ENCODE results near the gene PROM1. TPM values are rescaled to one million over a fixed set of nuclear protein-coding genes. Genes with fewer than 3 reads are reported as not detected.

Gene PROM1
- total and polyA plus RNA-seq, 2 of the 4 experiments (the other 2 are of a cell fraction): not detected

DNA sequence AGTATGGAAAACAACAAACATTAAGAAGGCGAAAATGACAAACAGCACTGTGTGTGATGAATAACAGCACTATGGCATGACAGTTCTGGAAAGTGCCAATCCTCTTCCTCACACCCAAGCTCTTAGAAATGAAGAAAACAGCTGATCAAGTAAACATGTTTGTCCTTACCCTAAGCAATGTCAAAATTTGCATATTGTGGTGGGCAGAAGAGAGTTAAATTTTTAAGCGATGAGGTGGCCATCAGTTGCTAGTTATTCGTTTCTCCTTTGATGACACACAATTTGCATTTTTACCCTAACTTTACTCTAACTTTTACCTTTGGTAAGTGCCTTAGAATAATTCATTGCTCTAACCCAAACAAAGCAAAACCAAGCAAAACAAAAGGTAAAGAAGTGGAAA lies 8.8 kb downstream of the PROM1 start:
- Histone ChIP-seq H3K27me3 (ENCODE audit: control insufficient read depth, insufficient read depth, low read length) (peaks cover 43% of the 10 kb centered on the region), H3K9ac (ENCODE audit: low read depth, low read length) (no peak overlapping the region), H4K8ac (ENCODE audit: low read depth in 2 of 2, low read length in 2 of 2) (no peak overlapping the region), H3K9me1 (ENCODE audit: insufficient read depth, low read length) (no peaks in the 10 kb centered on the region), H3K4ac (ENCODE audit: low read depth, low read length) (no peak overlapping the region), H2BK20ac (ENCODE audit: low read depth, low read length) (no peak overlapping the region), H2BK120ac (ENCODE audit: low read depth, low read length) (no peak overlapping the region), H3K4me1 (ENCODE audit: control insufficient read depth, insufficient read depth, low read length) (no peaks in the 10 kb centered on the region), H4K20me1 (ENCODE audit: insufficient read depth, low read length) (no peaks in the 10 kb centered on the region), H2BK15ac (ENCODE audit: low read depth, low read length) (no peak overlapping the region), H2AFZ (replicated peaks; ENCODE audit: low read length, poor library complexity) (no peak overlapping the region), H3K56ac (ENCODE audit: extremely low read depth, insufficient read depth, low read length) (no peak overlapping the region), H2BK5ac (ENCODE audit: low read depth, low read length, poor library complexity, severe bottlenecking) (no peak overlapping the region), H3K27ac (ENCODE audit: insufficient read depth, low read length) (no peak overlapping the region), H3K23ac (ENCODE audit: low read depth, low read length) (no peak overlapping the region), H3K36me3 (ENCODE audit: control insufficient read depth, insufficient read depth, low read length) (no peaks in the 10 kb centered on the region), H2AK9ac (replicated peaks; ENCODE audit: low read depth, low read length, poor library complexity) (no peak overlapping the region), H3K18ac (ENCODE audit: low read depth, low read length) (no peak overlapping the region), H4K5ac (ENCODE audit: low read depth, low read length) (no peak overlapping the region), H3K4me3 (ENCODE audit: insufficient read depth, low read depth, low read length) (no peak overlapping the region), H3K9me3 (ENCODE audit: control insufficient read depth, insufficient read depth, low read length) (no peaks in the 10 kb centered on the region), H3K4me2 (ENCODE audit: low read depth, low read length) (no peak overlapping the region), H4K91ac (ENCODE audit: insufficient read depth, low read depth, low read length) (no peak overlapping the region), H3K79me1 (ENCODE audit: low read depth in 1 of 2, low read length in 2 of 2) (no peaks in the 10 kb centered on the region), H2AK5ac (ENCODE audit: low read depth, low read length) (no peak overlapping the region), H3K14ac (replicated peaks; ENCODE audit: low read depth, low read length) (no peak overlapping the region)
- CTCF ChIA-PET: no interaction called here
- intact Hi-C loops (cut with micrococcal nuclease) (no loop called here), in situ Hi-C loops (cut with MboI; ENCODE audit: low sequenced_read_pairs) (no loop called here), dilution Hi-C loops (cut with HindIII; ENCODE audit: low sequenced_read_pairs, unreplicated experiment) (no loop called here)
- no TSS peak for BruUV-seq (replicated peaks)
- TF ChIP-seq RCOR1 (IDR thresholded peaks at IDR 0.05; ENCODE audit: insufficient replicate concordance, low read length) (no peak), SMC3 (IDR thresholded peaks at IDR 0.05; ENCODE audit: low read depth, low read length) (no peak), BHLHE40 (IDR thresholded peaks at IDR 0.05; ENCODE audit: low read depth, low read length) (no peak), MAFK (IDR thresholded peaks at IDR 0.05; ENCODE audit: low read depth, low read length) (no peak), FOS (IDR thresholded peaks at IDR 0.05; ENCODE audit: low read depth, low read length) (no peak), RFX5 (IDR thresholded peaks at IDR 0.05; ENCODE audit: low read depth, low read length) (no peak), NFE2L2 (IDR thresholded peaks at IDR 0.05; ENCODE audit: low read depth, low read length) (no peak), POLR2A (IDR thresholded peaks at IDR 0.05; ENCODE audit: low read depth, low read length) (no peak), CEBPB (IDR thresholded peaks at IDR 0.05; ENCODE audit: low read depth, low read length) (no peak), MAZ (IDR thresholded peaks at IDR 0.05; ENCODE audit: borderline replicate concordance, low read depth, low read length) (no peak), RAD21 (IDR thresholded peaks at IDR 0.05; ENCODE audit: low read length) (no peak), CHD1 (IDR thresholded peaks at IDR 0.05; ENCODE audit: low read depth, low read length) (no peak)
- TF ChIP-seq, protein P1, sequence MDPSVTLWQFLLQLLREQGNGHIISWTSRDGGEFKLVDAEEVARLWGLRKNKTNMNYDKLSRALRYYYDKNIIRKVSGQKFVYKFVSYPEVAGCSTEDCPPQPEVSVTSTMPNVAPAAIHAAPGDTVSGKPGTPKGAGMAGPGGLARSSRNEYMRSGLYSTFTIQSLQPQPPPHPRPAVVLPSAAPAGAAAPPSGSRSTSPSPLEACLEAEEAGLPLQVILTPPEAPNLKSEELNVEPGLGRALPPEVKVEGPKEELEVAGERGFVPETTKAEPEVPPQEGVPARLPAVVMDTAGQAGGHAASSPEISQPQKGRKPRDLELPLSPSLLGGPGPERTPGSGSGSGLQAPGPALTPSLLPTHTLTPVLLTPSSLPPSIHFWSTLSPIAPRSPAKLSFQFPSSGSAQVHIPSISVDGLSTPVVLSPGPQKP (IDR thresholded peaks at IDR 0.05; ENCODE audit: borderline replicate concordance, low read depth, low read length): no peak
- TF ChIP-seq, protein P2, sequence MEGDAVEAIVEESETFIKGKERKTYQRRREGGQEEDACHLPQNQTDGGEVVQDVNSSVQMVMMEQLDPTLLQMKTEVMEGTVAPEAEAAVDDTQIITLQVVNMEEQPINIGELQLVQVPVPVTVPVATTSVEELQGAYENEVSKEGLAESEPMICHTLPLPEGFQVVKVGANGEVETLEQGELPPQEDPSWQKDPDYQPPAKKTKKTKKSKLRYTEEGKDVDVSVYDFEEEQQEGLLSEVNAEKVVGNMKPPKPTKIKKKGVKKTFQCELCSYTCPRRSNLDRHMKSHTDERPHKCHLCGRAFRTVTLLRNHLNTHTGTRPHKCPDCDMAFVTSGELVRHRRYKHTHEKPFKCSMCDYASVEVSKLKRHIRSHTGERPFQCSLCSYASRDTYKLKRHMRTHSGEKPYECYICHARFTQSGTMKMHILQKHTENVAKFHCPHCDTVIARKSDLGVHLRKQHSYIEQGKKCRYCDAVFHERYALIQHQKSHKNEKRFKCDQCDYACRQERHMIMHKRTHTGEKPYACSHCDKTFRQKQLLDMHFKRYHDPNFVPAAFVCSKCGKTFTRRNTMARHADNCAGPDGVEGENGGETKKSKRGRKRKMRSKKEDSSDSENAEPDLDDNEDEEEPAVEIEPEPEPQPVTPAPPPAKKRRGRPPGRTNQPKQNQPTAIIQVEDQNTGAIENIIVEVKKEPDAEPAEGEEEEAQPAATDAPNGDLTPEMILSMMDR (conservative IDR thresholded peaks at IDR 0.05; ENCODE audit: low read depth, low read length): no peak
- TF ChIP-seq, protein P3, sequence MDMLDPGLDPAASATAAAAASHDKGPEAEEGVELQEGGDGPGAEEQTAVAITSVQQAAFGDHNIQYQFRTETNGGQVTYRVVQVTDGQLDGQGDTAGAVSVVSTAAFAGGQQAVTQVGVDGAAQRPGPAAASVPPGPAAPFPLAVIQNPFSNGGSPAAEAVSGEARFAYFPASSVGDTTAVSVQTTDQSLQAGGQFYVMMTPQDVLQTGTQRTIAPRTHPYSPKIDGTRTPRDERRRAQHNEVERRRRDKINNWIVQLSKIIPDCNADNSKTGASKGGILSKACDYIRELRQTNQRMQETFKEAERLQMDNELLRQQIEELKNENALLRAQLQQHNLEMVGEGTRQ (IDR thresholded peaks at IDR 0.05; ENCODE audit: low read depth, low read length): no peak
- WGBS, 2 experiments (ENCODE audit: extremely low coverage in 2 of 2, insufficient read length in 1 of 2): no CpG with 5 or more reads among the region's 3 CpGs
- DNase-seq (no peak), ATAC-seq (ENCODE audit: low read depth) (no peak)
- POLR2A ChIA-PET (ENCODE audit: unreplicated experiment): no interaction called here
